Endometrium (tissue), 2 donors: ENCODE results near the gene CDK19.

Experiments
- FAIRE-seq: peaks from 2 replicates; lab custom pipeline; 2012; peaks lifted over from hg19 to GRCh38; lab: Jason Lieb, UNC
- donor health status: control.
- donor health status: control.

CDK19 gene

DNA sequence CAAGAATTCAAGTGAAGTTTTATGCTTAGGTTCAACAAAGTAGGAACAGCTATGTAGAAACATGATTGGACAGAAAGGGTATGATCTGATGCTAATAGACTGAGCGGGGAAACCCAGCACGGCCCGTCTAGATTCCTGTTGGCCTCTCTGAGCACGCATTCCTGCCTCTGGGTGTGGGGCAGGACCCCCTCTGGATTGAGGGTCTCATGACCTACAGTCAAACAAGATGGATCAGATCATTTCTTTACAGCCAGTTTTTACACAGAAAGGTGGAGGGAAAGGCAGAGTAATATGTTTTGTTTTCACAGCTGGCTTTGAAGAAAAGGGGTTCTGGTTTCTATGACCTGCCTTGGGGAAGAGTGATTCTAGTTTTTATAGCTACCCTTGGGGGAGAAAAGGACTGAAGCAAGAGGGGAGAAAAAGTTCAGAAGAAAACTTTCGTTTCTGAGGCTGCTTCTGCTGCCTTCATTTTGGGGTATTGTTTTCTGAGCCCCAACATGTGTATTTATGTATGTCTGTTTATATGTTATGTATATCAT lies 239.3 kb downstream of the CDK19 start:
- no peak for FAIRE-seq

- FAIRE-seq: no peak
These were observed 240.5 kb downstream of the CDK19 start for GRCh38 chr6:110574817-110575216.

GRCh38 chr6:110573537-110573936 lies 241.7 kb downstream of the CDK19 start:
- FAIRE-seq: no peak

DNA sequence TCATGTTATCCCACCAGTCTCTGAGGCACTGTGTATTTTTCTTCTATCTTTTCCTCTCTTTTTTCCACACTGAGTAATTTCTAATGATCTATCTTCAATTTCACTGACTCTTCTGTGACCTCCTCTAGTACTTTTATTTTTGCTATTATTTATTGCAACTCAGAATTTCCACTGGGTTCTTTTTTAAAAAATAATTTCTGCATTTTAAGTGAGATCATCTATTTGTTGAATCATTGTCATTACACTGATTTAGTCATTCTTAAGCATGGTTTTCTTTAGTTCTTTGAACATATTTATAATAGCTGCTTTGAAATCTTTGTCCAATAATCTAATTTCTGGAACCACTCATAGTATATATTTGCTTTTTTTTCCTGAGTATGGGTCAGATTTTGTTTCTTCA lies 242.1 kb downstream of the CDK19 start:
- FAIRE-seq: no peak

GRCh38 chr6:110567957-110568696 lies 247.1 kb downstream of the CDK19 start:
- FAIRE-seq: no peak

DNA sequence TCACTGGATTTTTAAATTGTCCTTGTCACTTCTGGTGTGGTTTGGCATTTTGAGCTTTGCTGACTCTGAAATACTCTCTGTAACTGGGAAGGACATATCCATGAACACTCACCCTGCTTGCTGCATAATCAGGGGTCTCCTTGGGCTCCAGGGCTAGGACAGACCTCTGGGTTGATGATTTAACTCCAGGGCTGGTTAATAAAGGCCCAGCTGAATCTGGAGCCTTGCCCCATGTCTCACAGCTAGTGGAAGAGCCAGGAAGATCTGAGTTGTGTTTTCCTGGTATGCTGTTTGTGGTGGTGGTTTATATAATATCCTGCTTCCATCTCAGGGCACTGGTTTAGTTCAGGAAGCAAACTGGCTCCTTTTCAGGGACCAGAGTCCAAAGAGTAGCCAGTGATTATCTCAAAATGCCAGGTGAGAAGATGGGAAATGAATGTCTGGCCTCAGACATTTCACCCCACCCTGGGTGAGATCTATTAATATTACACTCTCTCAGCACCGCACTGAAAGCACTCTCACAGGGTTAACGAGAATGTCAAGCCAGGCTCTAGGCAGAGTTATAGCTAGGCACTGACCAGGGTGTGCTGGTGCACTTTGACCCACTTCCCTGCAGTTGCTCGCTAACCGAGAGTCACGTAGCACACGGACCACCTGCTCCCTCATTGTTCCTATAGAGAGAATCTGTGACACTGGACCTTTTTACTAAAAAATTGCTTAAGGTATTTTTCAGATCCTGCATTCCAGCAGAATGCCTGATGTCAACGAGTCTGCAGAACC lies 248.7 kb downstream of the CDK19 start:
- no peak for FAIRE-seq

GRCh38 chr6:110564703-110565421 lies 250.4 kb downstream of the CDK19 start:
- FAIRE-seq: no peak

- no peak for FAIRE-seq
These were observed 251.6 kb downstream of the CDK19 start for GRCh38 chr6:110563711-110564110.

DNA sequence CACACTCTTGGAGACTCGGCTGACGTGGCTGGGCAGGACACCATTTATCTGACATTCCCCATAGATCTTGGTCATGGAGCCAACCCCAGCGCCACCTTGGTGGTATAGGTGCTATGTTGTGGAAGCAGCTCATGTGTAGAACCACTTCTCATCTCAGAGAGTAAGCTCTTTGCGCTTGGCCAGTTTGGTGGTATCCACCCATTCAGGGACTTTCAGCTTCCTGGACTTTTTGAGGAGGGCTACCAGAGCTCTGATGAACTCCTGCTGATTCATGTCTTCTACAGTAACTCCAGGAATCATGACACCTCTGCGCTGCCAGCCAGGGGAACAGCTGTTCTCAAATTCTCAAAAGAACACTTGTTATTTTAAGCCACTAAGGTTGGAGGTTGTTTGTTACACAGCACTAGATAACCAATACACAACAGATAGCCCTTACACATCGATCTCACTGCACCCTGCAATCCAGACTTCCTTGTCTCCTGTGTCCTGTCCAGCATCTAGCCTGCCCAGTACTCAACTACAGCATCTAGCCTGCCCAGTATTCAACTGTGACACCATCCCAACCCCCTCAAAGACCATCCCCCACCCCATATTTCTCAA lies 252.9 kb downstream of the CDK19 start:
- FAIRE-seq: no peak

GRCh38 chr6:110561696-110562095 lies 253.6 kb downstream of the CDK19 start:
- no peak for FAIRE-seq

DNA sequence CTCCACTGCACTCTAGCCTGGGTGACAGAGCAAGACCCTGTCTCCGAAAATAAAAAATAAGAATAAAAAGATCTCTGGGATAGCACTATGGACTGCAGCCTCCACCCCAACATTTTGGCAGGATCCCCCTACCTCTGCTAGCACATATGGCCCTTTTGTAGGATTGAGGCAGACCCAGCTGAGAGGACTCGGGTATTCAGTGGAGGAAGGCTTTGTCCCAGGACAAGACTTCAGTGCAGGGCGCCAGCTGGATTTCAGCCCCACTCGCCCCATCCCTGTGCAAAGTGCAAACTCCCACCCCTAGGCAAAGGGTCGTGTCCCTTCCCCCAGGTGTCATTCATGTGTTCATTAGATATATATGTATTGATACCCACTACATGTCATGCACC lies 254.3 kb downstream of the CDK19 start:
- FAIRE-seq: no peak

DNA sequence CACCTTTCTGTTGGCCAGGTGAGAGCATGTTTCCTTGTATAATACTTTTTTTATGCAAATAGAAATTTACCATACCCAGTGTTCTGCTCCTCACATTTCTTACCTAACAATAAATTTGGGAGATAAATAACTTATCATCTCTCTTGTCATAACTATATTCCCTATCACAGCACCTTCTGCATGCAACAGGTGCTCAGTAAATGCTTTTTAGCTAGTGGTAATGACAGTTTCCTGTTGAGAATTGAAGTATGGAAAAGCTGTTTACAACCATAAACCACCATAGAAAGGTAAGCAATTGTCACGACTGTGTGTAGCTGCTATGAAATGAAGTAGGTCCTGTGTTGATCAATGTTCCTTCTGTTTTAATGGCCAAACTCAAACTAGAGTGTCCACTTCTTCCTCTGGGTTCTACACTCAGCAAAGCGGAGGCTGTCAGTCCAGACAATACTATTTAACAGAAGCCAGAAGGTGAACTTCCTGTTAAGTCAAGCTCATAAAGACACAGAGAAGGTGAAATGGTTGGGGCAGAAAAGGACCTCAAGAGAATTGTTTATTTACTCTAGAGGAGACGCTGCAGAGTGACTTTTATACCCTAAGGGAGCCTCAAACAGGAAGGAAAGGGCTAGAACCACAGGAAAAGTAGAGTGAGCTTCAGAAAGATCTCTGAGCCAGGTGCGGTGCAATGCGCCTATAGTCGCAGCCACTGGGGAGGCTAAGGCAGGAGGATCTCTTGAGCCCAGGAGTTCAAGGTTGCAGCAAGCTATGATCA lies 254.8 kb downstream of the CDK19 start:
- FAIRE-seq: no peak
